IPS-20b (cell line): ENCODE measurements around the gene LAMA5.

ENCODE experiments used
- H3K27ac ChIP-seq: one replicate; pipeline ENCODE4 v1.5.1; 2013; ENCODE audit warnings: low read length
- H3K27me3 ChIP-seq: 2 replicates; pipeline ENCODE4 v1.6.1; 2013; ENCODE audit warnings: mild to moderate bottlenecking, low read length, inconsistent platforms; ENCODE audit not compliant: insufficient read depth
- H3K36me3 ChIP-seq: 2 replicates; pipeline ENCODE4 v1.6.1; 2013; ENCODE audit warnings: low read depth, mild to moderate bottlenecking, inconsistent platforms, low read length, moderate library complexity; ENCODE audit not compliant: insufficient read depth
- H3K4me1 ChIP-seq: 2 replicates; pipeline ENCODE4 v1.6.1; 2013; ENCODE audit warnings: mild to moderate bottlenecking, control low read depth, inconsistent platforms, low read length, moderate library complexity; ENCODE audit not compliant: insufficient read depth
- H3K4me3 ChIP-seq: 2 replicates; pipeline ENCODE4 v1.5.1; 2013; ENCODE audit warnings: mild to moderate bottlenecking, low read length, inconsistent platforms
- H3K9ac ChIP-seq: 2 replicates; pipeline ENCODE4 v1.6.1; 2013; ENCODE audit warnings: low read depth, mild to moderate bottlenecking, inconsistent platforms, low read length, moderate library complexity
- H3K9me3 ChIP-seq: 2 replicates; pipeline ENCODE4 v1.6.1; 2013; ENCODE audit warnings: mild to moderate bottlenecking, low read depth, low read length, inconsistent platforms; ENCODE audit not compliant: insufficient read depth

Gene LAMA5

GRCh38 chr20:62293111-62293784 is 73.9 kb downstream of the LAMA5 start:
- H3K27ac ChIP-seq = no peak overlapping the region

GRCh38 chr20:62292108-62292507 is 75.0 kb downstream of the LAMA5 start:
- peaks cover 33% of the 10 kb centered on the region for H3K36me3 ChIP-seq
- no peak overlapping the region for H3K9ac ChIP-seq
- no peaks in the 10 kb centered on the region for H3K4me1 ChIP-seq

More at GRCh38 chr20:62293111-62293784, 73.9 kb downstream of the LAMA5 start:
- Histone ChIP-seq H3K4me1 (no peaks in the 10 kb centered on the region), H3K9ac (no peak overlapping the region), H3K36me3 (peaks cover 30% of the 10 kb centered on the region), H3K27me3 (no peaks in the 10 kb centered on the region), H3K9me3 (no peaks in the 10 kb centered on the region), H3K4me3 (no peak overlapping the region)

GRCh38 chr20:62291251-62292066 is 75.7 kb downstream of the LAMA5 start:
- Histone ChIP-seq H3K4me3 (no peak overlapping the region), H3K27ac (no peak overlapping the region), H3K36me3 (peaks cover 39% of the 10 kb centered on the region), H3K27me3 (no peaks in the 10 kb centered on the region), H3K9me3 (no peaks in the 10 kb centered on the region), H3K4me1 (no peaks in the 10 kb centered on the region), H3K9ac (no peak overlapping the region)

More at GRCh38 chr20:62292108-62292507, 75.0 kb downstream of the LAMA5 start:
- no peak overlapping the region for H3K27ac ChIP-seq
- no peak overlapping the region for H3K4me3 ChIP-seq
- H3K9me3 ChIP-seq = no peaks in the 10 kb centered on the region
- no peaks in the 10 kb centered on the region for H3K27me3 ChIP-seq

- Histone ChIP-seq H3K27ac (no peak overlapping the region), H3K4me1 (no peaks in the 10 kb centered on the region), H3K36me3 (peaks cover 40% of the 10 kb centered on the region), H3K4me3 (no peak overlapping the region), H3K27me3 (no peaks in the 10 kb centered on the region), H3K9ac (no peak overlapping the region), H3K9me3 (no peaks in the 10 kb centered on the region)
Measured at GRCh38 chr20:62289898-62290297, 77.2 kb downstream of the LAMA5 start.

- no peak overlapping the region for H3K4me3 ChIP-seq
- no peaks in the 10 kb centered on the region for H3K27me3 ChIP-seq
- H3K36me3 ChIP-seq = peaks cover 41% of the 10 kb centered on the region
- H3K27ac ChIP-seq = no peak overlapping the region
- H3K9ac ChIP-seq = no peak overlapping the region
- H3K4me1 ChIP-seq = no peaks in the 10 kb centered on the region
- H3K9me3 ChIP-seq = no peaks in the 10 kb centered on the region
Measured at GRCh38 chr20:62289131-62289530, 78.0 kb downstream of the LAMA5 start.

- H3K4me3 ChIP-seq = no peak overlapping the region
- no peaks in the 10 kb centered on the region for H3K27me3 ChIP-seq
Measured at GRCh38 chr20:62288535-62289105, 78.5 kb downstream of the LAMA5 start.

GRCh38 chr20:62287759-62288534 is 79.2 kb downstream of the LAMA5 start:
- Histone ChIP-seq H3K4me3 (no peak overlapping the region), H3K9me3 (no peaks in the 10 kb centered on the region), H3K36me3 (peaks cover 42% of the 10 kb centered on the region), H3K9ac (no peak overlapping the region), H3K4me1 (no peaks in the 10 kb centered on the region), H3K27ac (no peak overlapping the region), H3K27me3 (no peaks in the 10 kb centered on the region)

More at GRCh38 chr20:62288535-62289105, 78.5 kb downstream of the LAMA5 start:
- no peak overlapping the region for H3K9ac ChIP-seq
- no peaks in the 10 kb centered on the region for H3K4me1 ChIP-seq
- H3K9me3 ChIP-seq = no peaks in the 10 kb centered on the region
- peaks cover 40% of the 10 kb centered on the region for H3K36me3 ChIP-seq
- no peak overlapping the region for H3K27ac ChIP-seq

GRCh38 chr20:62287129-62287528 is 80.0 kb downstream of the LAMA5 start:
- no peak overlapping the region for H3K27ac ChIP-seq
- H3K9ac ChIP-seq = no peak overlapping the region
- no peak overlapping the region for H3K4me3 ChIP-seq
- no peaks in the 10 kb centered on the region for H3K4me1 ChIP-seq
- no peaks in the 10 kb centered on the region for H3K27me3 ChIP-seq
- no peaks in the 10 kb centered on the region for H3K9me3 ChIP-seq
- peaks cover 51% of the 10 kb centered on the region for H3K36me3 ChIP-seq

- Histone ChIP-seq H3K4me3 (no peak overlapping the region), H3K9me3 (no peaks in the 10 kb centered on the region), H3K9ac (no peak overlapping the region), H3K27me3 (no peaks in the 10 kb centered on the region), H3K36me3 (peaks cover 56% of the 10 kb centered on the region), H3K27ac (no peak overlapping the region), H3K4me1 (no peaks in the 10 kb centered on the region)
Measured at GRCh38 chr20:62286493-62287064, 80.5 kb downstream of the LAMA5 start.

- Histone ChIP-seq H3K27ac (no peak overlapping the region), H3K36me3 (peaks cover 60% of the 10 kb centered on the region), H3K9ac (no peak overlapping the region), H3K27me3 (no peaks in the 10 kb centered on the region), H3K4me1 (no peaks in the 10 kb centered on the region), H3K9me3 (no peaks in the 10 kb centered on the region), H3K4me3 (no peak overlapping the region)
Measured at GRCh38 chr20:62285722-62286121, 81.4 kb downstream of the LAMA5 start.

GRCh38 chr20:62285151-62285550 is 82.0 kb downstream of the LAMA5 start:
- no peaks in the 10 kb centered on the region for H3K4me1 ChIP-seq
- no peaks in the 10 kb centered on the region for H3K27me3 ChIP-seq
- H3K27ac ChIP-seq = no peak overlapping the region
- no peak overlapping the region for H3K9ac ChIP-seq
- H3K4me3 ChIP-seq = no peak overlapping the region
- no peaks in the 10 kb centered on the region for H3K9me3 ChIP-seq
- peaks cover 66% of the 10 kb centered on the region for H3K36me3 ChIP-seq
